CD14-positive monocyte (primary cell): Measurements from ENCODE around the gene SUV39H1. TPM values are rescaled to one million over a fixed set of nuclear protein-coding genes. Genes with fewer than 3 reads are reported as not detected.

ENCODE experiments used
- DNase-seq, 3 donors: peaks; one replicate each; pipeline ENCODE4 v3.0.0-alpha.2; 2011 to 2022
- H2AFZ ChIP-seq: 2 replicates; pipeline ENCODE4 v1.6.0; 2012; ENCODE audit warnings: mild to moderate bottlenecking, low read depth, low read length, inconsistent platforms; ENCODE audit not compliant: insufficient read depth, poor library complexity, severe bottlenecking
- H3K27ac ChIP-seq, 2 donors: 1 replicate in 1 of 2; 2 replicates in 1 of 2; pipeline ENCODE4 v1.5.1; 2012 to 2013; ENCODE audit warnings: low read length in 2 of 2, control low read depth in 1 of 2, inconsistent platforms in 1 of 2, low read depth in 1 of 2, mild to moderate bottlenecking in 1 of 2
- H3K27me3 ChIP-seq, 2 donors: one replicate each; pipeline versions ENCODE4 v1.6.0 to v1.6.1; 2011 to 2013; ENCODE audit warnings: low read length in 2 of 2; ENCODE audit not compliant: control insufficient read depth in 2 of 2, insufficient read depth in 2 of 2
- H3K36me3 ChIP-seq, 2 donors: replicated peaks in 1 of 2; 1 replicate in 1 of 2; 2 replicates in 1 of 2; pipeline versions ENCODE4 v1.5.1 to v1.6.1; 2012 to 2013; ENCODE audit warnings: low read length in 2 of 2, control low read depth in 1 of 2, inconsistent platforms in 1 of 2, mild to moderate bottlenecking in 1 of 2; ENCODE audit not compliant: insufficient read depth in 2 of 2, control insufficient read depth in 1 of 2
- H3K4me1 ChIP-seq, 2 donors: 1 replicate in 1 of 2; 2 replicates in 1 of 2; pipeline versions ENCODE4 v1.5.1 to v1.6.1; 2012 to 2013; ENCODE audit warnings: low read length in 2 of 2, control low read depth in 1 of 2, inconsistent platforms in 1 of 2, mild to moderate bottlenecking in 1 of 2, moderate library complexity in 1 of 2; ENCODE audit not compliant: insufficient read depth in 2 of 2, control insufficient read depth in 1 of 2
- H3K4me2 ChIP-seq: replicated peaks from 2 replicates; pipeline ENCODE3; 2012; ENCODE audit warnings: low read length, moderate library complexity, mild to moderate bottlenecking; ENCODE audit not compliant: poor library complexity, severe bottlenecking; ENCODE audit errors: extremely low read depth
- H3K4me3 ChIP-seq, 3 experiments: fragments of 200-600 bp in 1 of 3; sonication (generic) in 1 of 3; replicated peaks in 1 of 3; 1 replicate in 2 of 3; 2 replicates in 1 of 3; pipeline ENCODE4 v1.5.1; 2011 to 2013; ENCODE audit warnings: low read length in 3 of 3, mild to moderate bottlenecking in 3 of 3, control low read depth in 2 of 3, low read depth in 2 of 3, inconsistent platforms in 1 of 3, moderate library complexity in 1 of 3
- H3K79me2 ChIP-seq: 2 replicates; pipeline ENCODE4 v1.6.0; 2012; ENCODE audit warnings: mild to moderate bottlenecking, control low read depth, inconsistent platforms, low read length, moderate library complexity; ENCODE audit not compliant: insufficient read depth
- H3K9ac ChIP-seq: 2 replicates; pipeline ENCODE4 v1.6.0; 2017; ENCODE audit warnings: low read length, mild to moderate bottlenecking; ENCODE audit not compliant: insufficient read depth, poor library complexity, severe bottlenecking
- H3K9me3 ChIP-seq, 2 donors: replicated peaks in 1 of 2; 1 replicate in 1 of 2; 2 replicates in 1 of 2; pipeline versions ENCODE4 v1.5.1 to v1.6.1; 2012 to 2013; ENCODE audit warnings: low read length in 2 of 2, control low read depth in 1 of 2; ENCODE audit not compliant: control insufficient read depth in 1 of 2, insufficient read depth in 1 of 2
- H4K20me1 ChIP-seq: 2 replicates; pipeline ENCODE4 v1.6.0; 2012; ENCODE audit warnings: mild to moderate bottlenecking, low read length, control low read depth, moderate library complexity; ENCODE audit not compliant: insufficient read depth
- H3K27ac Mint-ChIP-seq, 7 donors: one replicate each; pipeline ENCODE4 v1.8.0; 2020; ENCODE audit warnings: mild to moderate bottlenecking in 7 of 7, mixed read lengths in 7 of 7, moderate library complexity in 6 of 7, inconsistent platforms in 2 of 7
- H3K27me3 Mint-ChIP-seq, 3 donors: one replicate each; pipeline ENCODE4 v1.8.0; 2021 to 2022; ENCODE audit warnings: low read depth in 3 of 3, mild to moderate bottlenecking in 3 of 3, mixed read lengths in 3 of 3, moderate library complexity in 3 of 3, inconsistent platforms in 1 of 3
- H3K36me3 Mint-ChIP-seq, 2 donors: one replicate each; pipeline ENCODE4 v1.8.0; 2020; ENCODE audit warnings: mixed read lengths in 2 of 2, inconsistent platforms in 1 of 2, mild to moderate bottlenecking in 1 of 2
- H3K4me1 Mint-ChIP-seq: one replicate; pipeline ENCODE4 v1.8.0; 2020; ENCODE audit warnings: mild to moderate bottlenecking, mixed read lengths
- H3K4me3 Mint-ChIP-seq, 2 donors: one replicate each; pipeline ENCODE4 v1.8.0; 2020; ENCODE audit warnings: mild to moderate bottlenecking in 2 of 2, mixed read lengths in 2 of 2, moderate library complexity in 1 of 2
- H3K9me3 Mint-ChIP-seq, 7 donors: one replicate each; pipeline ENCODE4 v1.8.0; 2020 to 2022; ENCODE audit warnings: mixed read lengths in 7 of 7, mild to moderate bottlenecking in 6 of 7, moderate library complexity in 6 of 7, inconsistent platforms in 2 of 7
- CTCF ChIP-seq: fragments of 200-600 bp; IDR thresholded peaks from one replicate; pipeline ENCODE4 v1.8.0; 2022; ENCODE audit warnings: antibody characterized with exemption, mild to moderate bottlenecking
- WGBS: methylation state at CpG from one replicate; pipeline ENCODE4 v1.1.5; 2013; ENCODE audit warnings: missing lambda C conversion rate; ENCODE audit not compliant: insufficient coverage; 5-methylcytosine and 5-hydroxymethylcytosine counted together
- intact Hi-C, 2 donors: fragments of 100-400 bp; cut with micrococcal nuclease; formaldehyde crosslinking; loops; one replicate each; pipeline versions ENCODE4 v1.15.0 to v1.15.1; 2023
- polyA plus RNA-seq, 3 donors: library from polyadenylated mRNA; depleted of rRNA in 1 of 3; unstranded in 2 of 3; stranded (reverse) in 1 of 3; fragments of 300-500 nt in 2 of 3; fragments of >200 nt in 1 of 3; fragmentation: Illumina TruSeq in 2 of 3; gene quantifications; 1 replicate in 2 of 3; 2 replicates in 1 of 3; pipeline ENCODE4 v1.2.3, GENCODE V29; 2012 to 2021

The SUV39H1 gene
- polyA plus RNA-seq, 3 donors: 2.8 to 3.4 (median 2.9) TPM

- H3K27me3 ChIP-seq: no peaks in the 10 kb centered on the region
- intact Hi-C loops: no loop called here
- H3K4me2 ChIP-seq: no peak overlapping the region
- no peak for TF ChIP-seq CTCF
- H3K27me3 Mint-ChIP-seq: peaks cover 0 to 8% (median 2%) of the 10 kb centered on the region in 3 donors
- no peak overlapping the region for H3K27ac Mint-ChIP-seq
- H3K4me1 ChIP-seq: no peaks in the 10 kb centered on the region
- H3K36me3 Mint-ChIP-seq: no peaks in the 10 kb centered on the region
- H3K9me3 ChIP-seq: no peaks in the 10 kb centered on the region
- 95% methylated on average over 4 of the region's 5 CpGs for WGBS
- peaks cover 2% of the 10 kb centered on the region for H3K4me1 Mint-ChIP-seq
- H2AFZ ChIP-seq: no peak overlapping the region
- no peak overlapping the region for H3K27ac ChIP-seq
- H4K20me1 ChIP-seq: no peaks in the 10 kb centered on the region
- H3K4me3 ChIP-seq: no peak overlapping the region
- H3K36me3 ChIP-seq: no peaks in the 10 kb centered on the region
- peaks cover 0 to 2% (median 0%) of the 10 kb centered on the region in 7 donors for H3K9me3 Mint-ChIP-seq
- no peak for DNase-seq
- no peak overlapping the region for H3K9ac ChIP-seq
- no peaks in the 10 kb centered on the region for H3K79me2 ChIP-seq
- H3K4me3 Mint-ChIP-seq: no peak overlapping the region
Measured at GRCh38 chrX:48714573-48714972, 18.0 kb downstream of the SUV39H1 start.

GRCh38 chrX:48715072-48715471 lies 18.5 kb downstream of the SUV39H1 start:
- Histone ChIP-seq H3K27me3 (no peaks in the 10 kb centered on the region), H4K20me1 (no peaks in the 10 kb centered on the region), H2AFZ (no peak overlapping the region), H3K79me2 (no peaks in the 10 kb centered on the region), H3K9ac (no peak overlapping the region), H3K36me3 (no peaks in the 10 kb centered on the region), H3K9me3 (no peaks in the 10 kb centered on the region), H3K4me3 (no peak overlapping the region), H3K27ac (no peak overlapping the region), H3K4me1 (no peaks in the 10 kb centered on the region), H3K4me2 (no peak overlapping the region)
- Mint-ChIP-seq H3K9me3 (peaks cover 0 to 2% (median 0%) of the 10 kb centered on the region in 7 donors), H3K4me1 (peaks cover 2% of the 10 kb centered on the region), H3K36me3 (no peaks in the 10 kb centered on the region), H3K4me3 (no peak overlapping the region), H3K27me3 (peaks cover 0 to 8% (median 2%) of the 10 kb centered on the region in 3 donors), H3K27ac (no peak overlapping the region)
- no peak for TF ChIP-seq CTCF
- intact Hi-C loops: no loop called here
- WGBS: no CpG with 5 or more reads among the region's 2 CpGs
- DNase-seq: no peak
